Stimulated activated CD4-positive, alpha-beta T cell treated with anti-CD3 and anti-CD28 coated beads, Interleukin-1b, Interleukin-23, amount 100 ng/mL, for 48 hours (primary cell): ENCODE data around the gene ZNF618.
A peak's percentile ranks its signal among the peaks of the same experiment; 100 is the strongest.

Experiments
- DNase-seq: peaks from one replicate; pipeline ENCODE4 v3.0.0-alpha.2; 2020

Gene ZNF618, protein sequence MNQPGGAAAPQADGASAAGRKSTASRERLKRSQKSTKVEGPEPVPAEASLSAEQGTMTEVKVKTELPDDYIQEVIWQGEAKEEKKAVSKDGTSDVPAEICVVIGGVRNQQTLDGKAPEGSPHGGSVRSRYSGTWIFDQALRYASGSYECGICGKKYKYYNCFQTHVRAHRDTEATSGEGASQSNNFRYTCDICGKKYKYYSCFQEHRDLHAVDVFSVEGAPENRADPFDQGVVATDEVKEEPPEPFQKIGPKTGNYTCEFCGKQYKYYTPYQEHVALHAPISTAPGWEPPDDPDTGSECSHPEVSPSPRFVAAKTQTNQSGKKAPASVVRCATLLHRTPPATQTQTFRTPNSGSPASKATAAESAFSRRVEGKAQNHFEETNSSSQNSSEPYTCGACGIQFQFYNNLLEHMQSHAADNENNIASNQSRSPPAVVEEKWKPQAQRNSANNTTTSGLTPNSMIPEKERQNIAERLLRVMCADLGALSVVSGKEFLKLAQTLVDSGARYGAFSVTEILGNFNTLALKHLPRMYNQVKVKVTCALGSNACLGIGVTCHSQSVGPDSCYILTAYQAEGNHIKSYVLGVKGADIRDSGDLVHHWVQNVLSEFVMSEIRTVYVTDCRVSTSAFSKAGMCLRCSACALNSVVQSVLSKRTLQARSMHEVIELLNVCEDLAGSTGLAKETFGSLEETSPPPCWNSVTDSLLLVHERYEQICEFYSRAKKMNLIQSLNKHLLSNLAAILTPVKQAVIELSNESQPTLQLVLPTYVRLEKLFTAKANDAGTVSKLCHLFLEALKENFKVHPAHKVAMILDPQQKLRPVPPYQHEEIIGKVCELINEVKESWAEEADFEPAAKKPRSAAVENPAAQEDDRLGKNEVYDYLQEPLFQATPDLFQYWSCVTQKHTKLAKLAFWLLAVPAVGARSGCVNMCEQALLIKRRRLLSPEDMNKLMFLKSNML

DNA sequence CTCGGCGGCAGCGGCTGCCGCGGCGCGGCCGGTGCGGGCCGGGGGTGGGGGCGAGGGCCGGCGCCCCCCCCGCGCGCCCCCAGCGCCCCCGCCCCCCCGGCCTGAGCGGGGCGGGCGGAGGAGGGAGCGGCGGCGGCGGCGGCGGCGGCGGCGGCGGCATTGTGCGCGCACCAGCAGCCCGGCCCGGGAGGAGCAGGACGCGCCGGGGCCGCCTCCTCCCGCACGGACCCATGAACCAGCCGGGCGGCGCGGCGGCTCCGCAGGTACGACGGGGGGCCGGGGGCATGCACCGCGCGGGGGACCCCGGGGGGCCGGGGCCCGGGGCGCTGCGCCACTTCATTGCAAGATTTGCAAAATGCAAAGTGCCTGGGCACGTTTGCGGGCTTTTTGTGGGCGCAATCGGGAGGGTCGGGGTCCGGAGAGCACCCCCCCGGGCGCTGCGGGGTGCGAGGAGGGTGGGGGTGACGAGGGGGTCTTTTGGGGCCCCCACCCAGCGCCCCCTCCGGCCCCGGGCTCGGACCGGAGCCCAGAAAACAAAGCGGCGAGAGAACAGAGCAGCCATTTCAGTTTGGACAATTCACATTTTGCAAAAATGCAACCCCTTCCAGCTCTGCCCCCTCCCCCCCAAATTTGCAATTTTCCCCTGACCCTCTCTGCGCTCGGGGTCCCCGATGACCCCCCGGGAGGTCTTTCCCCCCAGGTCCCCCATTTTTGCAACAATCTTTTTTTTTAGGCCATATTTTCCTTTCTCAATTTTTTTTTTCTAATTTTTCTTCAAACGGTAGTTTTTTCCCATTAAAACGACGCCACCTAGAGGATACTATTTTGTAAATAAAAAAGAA lies at the start of gene ZNF618:
TSS of gene ZNF618 (plus strand) at position 159 of the 842 bp plus-strand sequence. CDS start at position 231, 72 bp downstream.
- DNase-seq: no peak

DNA sequence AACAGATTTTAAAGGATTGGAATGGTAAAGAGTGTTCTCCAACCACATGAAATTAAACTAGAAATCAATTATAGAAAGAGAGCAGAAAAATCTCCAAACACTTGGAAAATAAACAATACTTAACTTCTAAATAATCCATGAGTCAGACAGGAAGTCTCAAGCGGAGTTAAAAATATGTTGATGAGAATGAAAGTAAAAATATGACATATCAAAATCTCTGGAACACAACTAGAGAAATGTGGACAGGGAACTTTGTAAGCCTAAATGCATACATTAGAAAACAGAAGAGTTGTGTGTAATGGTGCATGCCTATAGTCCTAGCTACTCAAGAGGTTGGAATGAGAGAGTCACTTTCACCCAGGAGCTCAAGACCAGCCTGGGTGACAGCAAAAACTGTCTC lies 47.9 kb upstream of the ZNF618 start:
- no peak for DNase-seq

DNA sequence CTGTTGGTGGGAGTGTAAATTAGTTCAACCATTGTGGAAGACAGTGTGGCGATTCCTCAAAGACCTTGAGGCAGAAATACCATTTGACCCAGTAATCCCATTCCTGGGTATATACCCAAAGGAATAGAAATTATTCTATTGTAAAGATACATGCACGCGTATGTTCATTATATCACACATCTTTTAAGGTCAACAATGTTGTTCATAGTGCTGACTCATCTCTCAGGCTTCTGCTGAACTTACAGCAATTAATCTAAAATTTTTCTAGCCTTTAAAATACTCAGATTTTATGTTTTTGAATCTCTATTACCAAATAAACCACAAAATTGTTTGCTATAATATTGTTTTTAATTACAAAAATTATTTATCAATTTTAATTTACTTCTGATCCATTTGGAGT lies 38.8 kb upstream of the ZNF618 start:
- DNase-seq: no peak

DNA sequence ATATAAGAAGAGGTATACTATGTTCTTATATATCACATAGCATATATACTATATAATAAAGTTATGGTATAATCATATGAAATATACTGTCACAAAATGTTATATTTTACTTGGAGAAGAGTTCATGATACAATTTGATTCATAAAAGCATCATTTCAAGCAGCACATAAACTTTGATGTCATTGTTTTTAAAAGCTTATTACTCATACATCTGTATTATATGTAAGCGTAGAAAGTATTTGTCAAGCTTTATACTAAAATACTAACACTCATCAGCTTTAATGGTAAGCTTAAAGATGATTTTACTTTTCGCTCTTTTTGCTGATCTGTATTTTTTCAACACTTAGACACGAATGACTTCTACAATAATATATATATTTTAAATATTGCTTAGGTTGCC lies 34.0 kb upstream of the ZNF618 start:
- DNase-seq: no peak

DNA sequence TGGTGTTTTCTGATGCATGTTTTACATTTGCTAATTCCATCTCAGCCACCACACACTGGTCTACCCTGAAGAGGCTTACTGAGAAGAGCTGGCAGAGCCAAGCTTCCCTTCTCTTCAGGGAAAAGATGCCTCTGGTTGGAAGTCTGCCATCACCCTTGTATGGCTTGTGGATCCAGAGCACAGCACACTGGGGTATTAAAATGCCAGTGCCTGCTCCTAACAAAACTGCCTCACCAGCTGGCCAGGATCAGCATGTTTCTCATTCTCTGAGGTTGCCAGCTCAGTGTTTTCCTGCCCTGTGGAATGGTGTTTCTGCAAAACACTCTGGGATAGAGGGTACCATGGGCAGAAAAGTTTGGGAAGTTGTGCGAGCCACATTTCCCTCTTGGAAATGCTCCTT lies 31.6 kb upstream of the ZNF618 start:
- DNase-seq: no peak

DNA sequence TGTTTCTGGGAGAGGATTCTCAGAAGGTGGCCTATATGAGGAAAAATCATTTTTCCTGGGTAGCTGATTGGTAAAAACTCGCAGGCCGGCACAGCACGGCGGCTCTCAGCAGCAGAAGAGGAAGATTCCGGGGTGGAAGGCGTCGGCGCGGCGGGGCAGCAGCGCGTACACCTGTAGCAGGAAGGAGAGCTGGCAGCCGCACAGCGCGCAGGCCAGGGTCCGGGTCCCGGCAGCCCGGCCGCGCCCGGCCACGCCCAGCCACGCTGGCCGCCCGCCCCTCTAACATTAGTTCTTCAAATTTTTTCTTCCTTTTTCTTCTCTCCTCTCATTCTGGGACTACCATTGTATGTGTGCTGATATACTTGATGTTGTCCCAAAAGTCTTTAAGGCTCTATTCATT lies 24.8 kb upstream of the ZNF618 start:
- no peak for DNase-seq

DNA sequence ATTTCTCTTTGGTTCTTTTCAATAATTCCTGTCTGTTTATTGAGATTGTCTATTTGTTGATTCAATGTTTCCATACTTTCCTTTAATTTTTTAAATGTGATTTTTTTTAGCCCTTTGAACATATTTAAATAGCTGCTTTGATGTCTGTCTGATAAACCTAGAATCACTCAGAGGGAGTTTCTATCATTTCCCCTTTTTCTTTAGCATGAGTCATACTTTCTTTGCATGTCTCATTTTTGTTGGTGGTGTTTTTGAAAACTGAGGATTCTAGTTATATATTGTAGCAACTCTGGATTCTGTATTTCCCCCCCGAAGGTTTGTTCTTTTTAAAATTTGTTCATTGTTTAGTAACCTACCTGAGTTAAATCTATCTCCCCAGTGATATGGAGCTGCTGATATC lies 24.2 kb upstream of the ZNF618 start:
- DNase-seq: no peak

DNA sequence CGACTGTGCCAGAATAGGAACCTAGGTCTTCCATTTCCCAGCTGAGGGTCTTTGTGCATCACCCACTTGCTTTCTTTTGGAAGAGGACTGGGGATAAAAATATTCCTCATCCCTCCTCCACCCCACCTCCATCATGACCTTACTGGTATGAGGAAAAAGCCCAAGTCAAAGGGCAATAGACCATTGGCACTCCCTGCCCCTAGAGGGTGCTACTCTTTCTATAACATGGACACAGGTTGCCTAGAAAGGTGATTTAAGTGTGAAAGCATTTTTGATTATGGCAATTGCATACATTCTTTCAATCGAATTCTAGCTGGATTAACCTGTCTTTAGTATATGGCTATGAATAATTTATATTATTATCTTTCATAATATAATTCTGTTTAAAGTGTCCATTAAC lies 22.8 kb upstream of the ZNF618 start:
- DNase-seq: no peak

DNA sequence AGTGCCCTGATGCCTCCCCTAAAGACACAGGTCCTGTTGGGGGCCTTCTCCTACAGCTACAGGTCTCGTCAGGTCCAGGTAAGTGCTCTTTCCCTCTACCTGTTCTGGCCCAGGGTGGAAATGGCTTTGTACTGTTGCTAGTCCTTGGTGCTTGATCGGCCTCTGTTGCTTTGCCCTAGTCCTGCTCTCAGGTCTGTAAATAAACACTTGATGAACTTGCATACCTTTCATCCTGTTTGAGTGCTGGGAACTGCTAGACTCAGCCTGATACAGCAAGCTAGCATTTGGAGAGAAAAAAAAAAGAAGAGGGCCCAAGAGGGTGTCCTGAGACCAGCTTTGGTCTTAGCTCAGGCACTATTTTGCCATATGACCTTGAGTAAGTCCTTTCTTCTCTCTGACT lies 21.8 kb upstream of the ZNF618 start:
- no peak for DNase-seq

DNA sequence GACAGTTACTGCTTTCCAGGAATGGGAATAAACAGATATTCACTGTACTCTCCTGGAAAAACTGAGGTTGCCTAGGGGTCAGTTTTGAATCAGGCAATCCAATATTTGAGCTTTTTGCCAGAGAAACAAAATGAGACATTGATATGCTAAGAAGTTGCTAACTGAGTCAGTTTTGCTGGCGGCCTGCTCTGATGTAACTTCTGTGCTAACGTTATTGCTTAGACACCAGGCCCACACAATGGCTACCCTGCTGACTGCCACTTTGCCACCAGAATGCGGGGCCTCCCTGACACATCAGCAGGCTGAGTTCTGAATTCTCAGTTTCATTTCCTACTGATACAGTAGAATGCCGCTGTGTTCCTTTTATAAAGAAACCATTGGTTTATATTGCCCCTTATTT lies 18.2 kb upstream of the ZNF618 start:
- peak; percentile 25 for DNase-seq

DNA sequence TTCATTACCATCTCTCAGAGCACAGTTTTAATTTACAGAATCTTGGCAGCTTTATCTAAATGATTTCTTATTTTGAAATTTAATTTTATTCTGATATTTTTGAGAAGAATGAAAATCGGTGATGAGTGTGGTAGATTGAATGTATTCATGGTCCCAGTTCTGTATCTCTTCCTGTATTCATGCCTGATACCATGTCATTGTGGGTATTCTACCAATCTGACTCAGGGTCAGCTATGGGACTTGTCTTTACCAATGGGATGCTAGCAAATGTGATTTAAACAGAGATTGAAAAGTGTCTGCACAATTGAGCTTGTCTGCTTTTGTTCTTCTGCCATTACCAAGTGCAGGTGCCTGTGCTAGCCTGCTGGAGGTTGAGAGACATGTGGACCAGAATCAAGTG lies 17.8 kb upstream of the ZNF618 start:
- DNase-seq: no peak

DNA sequence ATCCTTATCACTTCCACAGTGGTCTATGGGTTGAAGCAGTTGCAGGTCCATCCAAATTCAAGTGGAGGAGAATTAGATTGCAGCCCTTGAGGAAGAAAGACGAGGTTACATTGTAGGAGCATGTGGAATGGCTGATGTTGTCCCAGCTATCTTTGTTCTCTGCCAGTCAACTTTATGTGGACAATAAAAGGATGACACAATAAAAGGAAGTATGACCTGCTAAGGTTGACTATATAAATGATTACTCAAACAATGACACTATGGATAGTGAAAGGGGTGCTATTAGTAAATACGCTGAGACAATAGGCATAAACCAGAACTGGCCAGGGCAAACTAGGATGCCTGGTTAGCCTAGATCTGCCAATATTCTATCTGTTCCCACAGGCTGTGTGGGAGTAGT lies 12.8 kb upstream of the ZNF618 start:
- no peak for DNase-seq

DNA sequence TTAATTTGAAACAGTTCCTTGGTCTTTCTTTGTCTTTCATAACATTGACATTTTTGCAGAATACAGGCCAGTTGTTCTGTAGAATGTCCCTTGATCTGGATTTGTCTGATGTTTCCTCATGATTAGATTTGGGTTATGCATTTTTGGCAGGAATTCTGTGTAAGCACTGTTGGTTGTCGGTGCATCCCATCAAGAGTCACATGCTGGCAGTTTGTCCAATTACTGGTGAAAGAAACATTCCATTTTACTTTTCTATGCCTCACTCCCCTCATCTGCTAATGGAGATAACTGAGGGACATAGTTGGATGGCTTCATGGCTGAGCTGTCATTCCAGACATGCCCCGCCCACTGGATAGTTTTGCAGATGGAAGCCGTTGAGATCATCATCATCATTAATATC lies 7.6 kb upstream of the ZNF618 start:
- DNase-seq: no peak

DNA sequence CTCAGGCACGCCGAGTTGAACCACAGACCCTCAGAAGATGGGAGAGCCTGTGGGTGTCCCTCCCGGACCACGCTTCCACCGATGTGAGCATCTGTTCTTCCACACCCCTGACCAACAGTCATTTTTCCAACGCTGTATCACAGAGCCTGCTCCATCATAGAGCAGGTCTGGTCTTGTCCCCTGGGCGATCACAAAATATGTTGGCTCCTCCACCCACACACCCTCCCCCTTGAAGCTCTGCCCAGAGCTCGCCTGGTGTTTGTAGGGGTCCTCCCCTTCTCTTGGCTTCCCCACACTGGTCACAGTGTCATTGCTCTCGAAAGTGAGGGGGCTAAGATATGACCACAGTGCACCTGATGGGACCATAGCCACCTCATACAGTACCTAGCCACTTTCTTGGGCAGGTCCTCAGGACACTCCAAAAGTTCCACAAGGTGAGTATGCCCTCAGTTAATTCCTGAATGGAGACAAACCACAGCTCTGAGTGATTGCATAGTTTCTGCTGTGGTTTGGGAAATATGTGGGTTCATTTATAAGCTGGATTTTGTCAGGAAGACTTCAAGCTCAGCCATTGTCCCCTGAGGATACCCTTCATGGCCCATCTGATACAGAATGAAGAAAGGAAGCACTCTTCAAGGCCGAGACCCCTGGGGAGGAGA lies 3.5 kb upstream of the ZNF618 start:
- DNase-seq: no peak

DNA sequence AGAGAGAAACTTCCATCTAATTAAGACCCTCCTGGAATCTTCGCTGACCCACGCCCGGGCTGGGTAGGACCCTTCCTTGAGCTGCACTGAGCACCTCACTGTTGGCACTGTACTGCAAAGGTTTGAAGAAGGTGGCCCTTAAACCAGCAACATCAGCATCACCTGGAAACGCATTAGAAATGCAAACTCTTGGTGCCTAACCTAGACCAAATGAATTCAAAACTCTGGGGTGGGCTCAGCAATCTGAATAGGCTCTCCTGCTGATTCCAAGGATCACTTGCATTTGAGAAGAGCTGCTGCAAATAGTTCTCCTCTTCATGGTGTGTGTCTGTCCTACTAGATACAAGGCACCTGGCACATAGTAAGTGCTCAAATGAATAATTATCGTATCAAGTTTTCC lies 2.7 kb upstream of the ZNF618 start:
- no peak for DNase-seq

DNA sequence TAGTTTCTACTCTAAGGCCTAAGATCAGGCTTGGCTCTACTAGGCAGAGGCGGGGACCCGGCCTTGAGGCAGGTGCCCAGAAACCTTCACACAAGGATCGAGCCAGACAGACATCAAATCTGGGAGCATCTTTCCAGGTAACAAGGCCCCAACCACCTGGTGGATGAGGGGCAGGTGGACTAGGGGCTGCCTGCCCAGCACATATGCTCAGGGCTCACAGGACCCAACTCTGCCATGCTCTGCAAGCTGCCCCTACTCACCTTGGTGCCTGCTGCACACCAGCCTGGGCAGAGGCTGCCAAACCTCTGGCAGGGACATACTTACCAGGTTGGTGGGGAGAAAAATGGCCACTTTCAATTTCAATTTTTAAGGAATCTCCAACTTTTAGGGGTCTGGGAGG lies 2.2 kb upstream of the ZNF618 start:
- no peak for DNase-seq

DNA sequence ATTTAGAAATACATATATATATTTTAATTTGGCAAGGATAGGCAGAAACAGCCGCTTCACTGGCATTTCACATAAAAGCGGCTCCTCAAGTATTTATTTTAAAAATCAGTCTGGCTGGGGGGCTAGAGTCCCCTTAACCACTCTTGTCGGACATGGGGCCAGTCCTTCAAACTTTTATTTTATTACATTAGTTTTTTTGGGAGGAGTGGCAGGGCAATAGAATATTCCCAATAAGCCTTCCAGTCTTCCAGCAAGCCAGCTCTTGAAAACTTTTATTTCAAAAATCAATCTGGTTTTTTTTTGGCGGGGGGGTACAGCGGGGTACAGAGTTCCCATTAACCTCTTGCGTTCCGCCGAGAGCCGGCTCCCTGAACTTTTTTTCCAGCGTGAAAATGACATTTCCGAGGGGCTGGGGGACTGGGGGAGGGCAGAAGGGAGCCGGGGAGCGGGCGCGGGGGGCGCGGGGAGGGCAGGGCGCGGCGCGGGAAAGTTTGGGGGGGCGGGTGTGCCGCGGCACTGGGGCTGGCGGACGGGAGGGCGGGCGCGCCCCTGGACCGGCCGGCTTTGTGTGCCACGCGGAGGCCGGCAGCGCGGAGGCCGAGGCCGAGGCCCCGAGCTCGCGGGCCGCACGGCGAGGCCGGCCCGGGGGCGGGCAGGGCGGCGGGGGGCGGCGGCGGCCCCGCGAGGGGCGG lies 504 bp upstream of the ZNF618 start:
- DNase-seq: no peak

DNA sequence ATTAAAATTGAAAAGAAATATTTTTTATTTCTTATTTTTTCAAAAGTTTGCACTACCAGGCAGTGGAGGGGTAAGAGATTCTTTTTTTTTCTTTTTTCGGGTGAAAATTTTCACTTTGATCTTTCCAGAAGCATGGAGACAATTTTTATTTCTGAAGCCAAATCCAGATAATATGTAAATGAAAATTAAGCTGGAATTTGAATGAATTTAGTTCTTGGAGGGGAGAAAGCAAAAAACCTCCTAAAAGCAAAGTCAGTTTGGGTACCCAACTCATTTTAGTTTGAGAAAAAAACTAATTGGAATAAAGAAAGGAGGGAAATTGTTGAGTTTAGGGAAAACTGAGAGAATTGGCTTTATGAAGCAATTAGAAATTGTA lies 872 bp downstream of the ZNF618 start:
- no peak for DNase-seq

DNA sequence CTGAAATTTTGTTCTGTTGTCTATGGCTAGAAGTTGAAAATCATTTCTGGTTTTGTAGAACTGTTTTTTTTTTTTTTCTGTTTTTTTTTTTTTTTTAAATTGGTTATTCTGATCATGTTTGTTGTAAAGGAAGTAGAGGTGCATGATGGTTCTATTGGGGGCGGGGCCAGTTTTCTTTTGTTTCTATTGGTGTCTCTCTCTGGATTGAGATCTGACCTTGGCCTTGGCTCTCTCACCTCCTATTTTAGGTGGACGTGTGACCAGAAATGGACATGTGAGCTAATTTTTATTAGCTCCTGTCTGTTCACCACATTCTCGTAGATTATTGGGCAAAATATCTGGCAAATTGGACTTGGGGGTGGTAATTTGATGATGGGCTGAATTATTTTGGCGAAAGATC lies 3.2 kb downstream of the ZNF618 start:
- no peak for DNase-seq

DNA sequence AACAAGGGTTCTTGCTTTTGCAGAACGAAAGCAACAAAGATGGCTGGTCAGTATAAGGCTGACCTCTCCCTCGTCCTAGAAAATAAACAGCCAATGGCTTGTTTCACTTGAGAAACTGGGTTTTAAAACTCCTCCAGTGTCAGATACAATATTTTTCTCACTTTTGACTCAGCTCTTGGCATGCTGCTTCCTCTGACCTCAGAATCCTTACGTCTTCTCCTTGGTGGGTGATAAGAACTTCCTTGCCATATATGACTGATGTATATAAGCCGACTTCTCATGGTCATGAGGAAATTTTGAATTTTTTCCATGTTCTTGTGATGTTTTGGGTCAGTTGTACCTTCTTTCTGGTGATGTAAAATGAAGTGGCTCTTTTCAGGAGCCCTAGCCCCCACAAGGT lies 3.8 kb downstream of the ZNF618 start:
- no peak for DNase-seq

DNA sequence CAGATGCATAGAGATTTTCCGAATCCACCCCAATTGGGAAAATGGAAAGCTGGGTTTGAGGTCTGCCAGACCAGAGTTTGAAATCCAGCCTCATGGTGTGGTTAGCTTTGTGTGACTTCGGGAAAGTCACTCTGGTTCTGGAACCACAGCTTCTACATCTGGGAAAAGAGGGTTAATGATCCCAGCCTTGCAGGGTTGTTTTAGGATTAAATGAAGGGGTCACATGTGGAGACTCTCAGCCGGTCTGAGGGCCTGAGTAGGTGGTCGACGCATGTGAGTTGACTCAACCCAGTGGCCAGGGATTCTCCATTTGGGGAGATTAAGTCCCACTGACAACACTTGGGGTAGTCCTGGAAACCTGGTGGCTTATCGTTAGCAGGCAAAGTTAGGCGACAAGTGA lies 6.1 kb downstream of the ZNF618 start:
- no peak for DNase-seq

DNA sequence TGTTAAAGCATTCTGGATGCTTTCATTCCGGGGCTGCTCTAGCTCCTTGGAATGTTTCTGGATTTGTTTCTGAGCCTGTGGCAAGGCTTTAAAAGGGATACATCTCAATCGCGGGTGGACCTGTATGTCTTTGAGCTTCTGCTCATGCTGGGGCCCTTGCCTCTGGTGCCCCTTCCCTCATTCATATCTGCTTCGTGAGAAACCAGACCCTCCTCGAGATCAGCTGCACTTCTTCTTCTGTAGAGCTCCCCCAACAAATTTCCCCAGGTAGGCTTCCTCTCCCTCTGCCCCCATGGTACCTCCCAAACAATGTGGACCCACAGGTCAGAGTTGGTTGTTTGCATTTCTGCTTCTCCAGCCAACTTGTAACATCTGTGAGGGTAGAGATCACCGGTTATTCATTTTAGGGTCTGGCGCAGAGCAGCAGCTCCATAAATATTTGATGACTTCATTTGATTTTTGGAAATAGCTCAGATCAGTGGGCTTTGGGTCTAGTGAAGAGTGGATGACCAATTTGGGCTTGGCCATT lies 6.6 kb downstream of the ZNF618 start:
- no peak for DNase-seq
